ENCODE measurements around the gene ATP6V0E2.

- TF ChIP-seq ZNF274 (IDR thresholded peaks at IDR 0.05; ENCODE audit: low read depth, low read length) (no peak), SUZ12 (IDR thresholded peaks at IDR 0.05; ENCODE audit: extremely low read depth, insufficient read depth, insufficient read length) (no peak), YY1 (IDR thresholded peaks at IDR 0.05; ENCODE audit: insufficient read depth, insufficient read length) (no peak)
Measured at GRCh38 chr7:149864023-149864422, 9.7 kb upstream of the ATP6V0E2 start.

Data from NT2/D1 (cell line).